ENCODE measurements around the gene SLC25A45.

The SLC25A45 gene

DNA sequence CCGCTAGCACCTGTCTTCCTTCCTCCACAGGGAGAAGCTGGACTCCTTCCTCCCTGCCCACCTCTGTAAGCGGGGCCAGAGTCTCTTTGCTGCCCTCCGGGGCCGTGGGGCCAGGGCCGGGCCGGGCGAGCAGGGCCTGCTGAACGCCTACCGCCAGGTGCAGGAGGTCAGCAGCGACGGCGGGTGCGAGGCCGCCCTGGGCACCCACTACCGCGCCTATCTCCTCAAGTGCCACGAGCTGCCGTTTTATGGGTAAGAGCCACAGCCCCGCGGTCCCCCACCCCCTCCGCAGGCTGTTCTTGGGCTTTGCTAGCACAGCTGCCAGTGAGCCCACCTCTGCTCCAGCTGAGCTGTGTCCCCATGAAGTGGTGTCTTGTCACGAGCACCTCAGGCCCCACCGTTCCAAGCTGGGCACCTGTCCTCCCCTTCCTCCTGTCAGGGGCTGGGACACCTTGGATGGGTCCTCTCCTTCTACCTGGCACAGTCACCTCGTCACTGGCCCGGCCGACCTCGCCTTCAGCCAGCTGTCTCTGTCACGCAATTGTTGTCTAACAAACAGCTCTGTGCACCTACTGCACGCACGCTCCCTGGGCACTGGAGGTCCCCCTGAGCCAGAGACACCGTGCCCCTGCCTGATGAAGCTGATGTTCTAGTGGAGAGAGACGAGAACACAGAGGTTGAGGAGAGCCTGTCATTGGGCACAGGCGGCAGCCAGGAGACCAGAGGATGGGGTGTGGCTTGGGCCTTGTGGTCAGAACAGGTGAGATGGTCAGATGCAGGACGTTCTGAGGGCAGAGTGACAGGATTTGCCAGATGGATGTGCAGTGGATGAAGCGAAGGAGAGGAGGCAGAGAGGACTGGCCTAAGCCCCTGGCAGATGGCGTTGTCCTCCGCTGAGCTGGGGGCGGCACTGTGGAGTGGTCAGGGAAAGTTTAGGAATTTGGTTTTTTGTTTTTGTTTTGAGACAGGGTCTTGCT lies 14.6 kb upstream of the SLC25A45 start:
- no peak for DNase-seq (ENCODE audit: low read depth)
- H3K4me3 ChIP-seq (ENCODE audit: low read depth, low read length): no peak overlapping the region
- TF ChIP-seq, protein P1, sequence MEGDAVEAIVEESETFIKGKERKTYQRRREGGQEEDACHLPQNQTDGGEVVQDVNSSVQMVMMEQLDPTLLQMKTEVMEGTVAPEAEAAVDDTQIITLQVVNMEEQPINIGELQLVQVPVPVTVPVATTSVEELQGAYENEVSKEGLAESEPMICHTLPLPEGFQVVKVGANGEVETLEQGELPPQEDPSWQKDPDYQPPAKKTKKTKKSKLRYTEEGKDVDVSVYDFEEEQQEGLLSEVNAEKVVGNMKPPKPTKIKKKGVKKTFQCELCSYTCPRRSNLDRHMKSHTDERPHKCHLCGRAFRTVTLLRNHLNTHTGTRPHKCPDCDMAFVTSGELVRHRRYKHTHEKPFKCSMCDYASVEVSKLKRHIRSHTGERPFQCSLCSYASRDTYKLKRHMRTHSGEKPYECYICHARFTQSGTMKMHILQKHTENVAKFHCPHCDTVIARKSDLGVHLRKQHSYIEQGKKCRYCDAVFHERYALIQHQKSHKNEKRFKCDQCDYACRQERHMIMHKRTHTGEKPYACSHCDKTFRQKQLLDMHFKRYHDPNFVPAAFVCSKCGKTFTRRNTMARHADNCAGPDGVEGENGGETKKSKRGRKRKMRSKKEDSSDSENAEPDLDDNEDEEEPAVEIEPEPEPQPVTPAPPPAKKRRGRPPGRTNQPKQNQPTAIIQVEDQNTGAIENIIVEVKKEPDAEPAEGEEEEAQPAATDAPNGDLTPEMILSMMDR (IDR thresholded peaks at IDR 0.05; ENCODE audit: control insufficient read depth, extremely low read depth, insufficient read depth): no peak

DNA sequence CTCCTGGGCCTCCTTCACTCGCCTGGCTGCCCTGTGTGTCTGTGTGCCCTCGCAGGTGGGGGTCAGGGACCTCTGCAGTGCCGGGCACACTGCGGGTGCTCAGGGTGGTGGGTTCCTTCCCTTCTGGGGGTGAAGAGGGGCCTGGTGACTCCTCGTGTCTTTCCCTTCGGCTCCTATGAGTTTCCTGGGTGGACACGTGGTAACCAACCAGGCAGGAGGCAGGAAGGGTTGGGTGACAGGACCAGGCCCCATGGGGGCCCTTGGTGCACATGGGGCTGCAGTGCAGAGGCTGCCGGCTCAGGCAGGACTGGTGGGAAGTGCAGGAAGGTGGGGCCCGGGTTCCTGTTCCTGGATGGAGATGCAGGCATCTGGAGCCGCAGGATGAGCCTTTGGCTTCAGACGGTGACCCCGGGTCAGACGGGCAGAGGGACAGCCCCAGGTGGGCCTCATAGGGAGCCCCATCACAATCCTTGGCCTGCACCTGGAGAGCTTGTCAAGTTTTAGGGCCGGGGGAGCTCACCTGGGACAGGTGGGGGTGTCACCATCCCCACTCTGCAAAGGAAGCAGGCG lies 13.6 kb upstream of the SLC25A45 start:
- TF ChIP-seq, protein P1 (IDR thresholded peaks at IDR 0.05; ENCODE audit: control insufficient read depth, extremely low read depth, insufficient read depth): no peak

DNA sequence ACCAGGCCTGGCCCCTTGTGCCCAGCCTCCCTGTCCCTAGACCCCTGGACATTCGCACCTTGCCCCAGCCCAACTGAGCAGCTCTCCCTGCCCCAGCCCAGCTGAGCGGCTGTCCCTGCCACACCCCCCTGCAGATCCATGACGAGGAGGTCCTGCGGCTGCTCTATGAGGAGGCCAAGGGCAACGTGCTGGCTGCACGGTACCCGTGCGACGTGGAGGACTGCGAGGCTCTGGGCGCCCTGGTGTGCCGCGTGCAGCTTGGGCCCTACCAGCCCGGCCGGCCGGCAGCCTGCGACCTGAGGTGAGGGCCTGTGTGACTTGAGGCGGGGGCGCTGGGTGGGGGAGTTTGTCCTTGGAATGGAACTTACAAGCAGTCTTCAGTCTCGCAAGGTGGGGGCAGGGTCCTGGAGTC lies 11.7 kb upstream of the SLC25A45 start:
- TF ChIP-seq, protein P1 (IDR thresholded peaks at IDR 0.05; ENCODE audit: control insufficient read depth, extremely low read depth, insufficient read depth): no peak
- DNase-seq (ENCODE audit: low read depth): no peak
- H3K4me3 ChIP-seq (ENCODE audit: low read depth, low read length): no peak overlapping the region

More for the DNA sequence above, 13.6 kb upstream of the SLC25A45 start:
- no peak for DNase-seq (ENCODE audit: low read depth)
- no peak overlapping the region for H3K4me3 ChIP-seq (ENCODE audit: low read depth, low read length)

DNA sequence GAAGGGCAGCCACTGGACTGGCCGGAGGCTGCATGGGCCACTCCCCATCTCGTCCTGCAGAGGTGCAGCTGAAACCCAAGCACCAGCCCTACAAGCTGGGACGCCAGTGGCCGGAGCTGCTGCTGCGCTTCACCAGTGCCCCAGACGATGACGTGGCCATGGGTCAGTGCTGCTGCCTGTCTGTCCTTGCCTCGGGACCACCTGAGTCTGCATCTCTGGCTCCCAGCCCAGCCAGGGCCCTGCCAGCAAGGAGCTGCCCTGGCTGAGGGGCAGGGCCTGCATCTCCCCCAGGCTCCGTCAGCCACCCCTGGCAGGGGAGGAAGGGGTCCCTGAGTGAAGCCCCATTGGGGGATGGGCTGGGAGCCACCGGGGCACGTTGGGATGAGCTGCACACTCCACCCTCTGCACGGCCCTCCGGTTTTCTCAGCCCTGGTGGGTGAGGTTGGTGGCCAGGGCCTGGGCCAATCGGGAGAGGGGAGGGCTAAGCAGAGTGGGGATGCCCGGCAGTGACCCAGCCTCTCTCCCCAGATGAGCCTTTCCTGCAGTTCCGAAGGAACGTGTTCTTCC lies 11.2 kb upstream of the SLC25A45 start:
- TF ChIP-seq, protein P1 (IDR thresholded peaks at IDR 0.05; ENCODE audit: control insufficient read depth, extremely low read depth, insufficient read depth): no peak

DNA sequence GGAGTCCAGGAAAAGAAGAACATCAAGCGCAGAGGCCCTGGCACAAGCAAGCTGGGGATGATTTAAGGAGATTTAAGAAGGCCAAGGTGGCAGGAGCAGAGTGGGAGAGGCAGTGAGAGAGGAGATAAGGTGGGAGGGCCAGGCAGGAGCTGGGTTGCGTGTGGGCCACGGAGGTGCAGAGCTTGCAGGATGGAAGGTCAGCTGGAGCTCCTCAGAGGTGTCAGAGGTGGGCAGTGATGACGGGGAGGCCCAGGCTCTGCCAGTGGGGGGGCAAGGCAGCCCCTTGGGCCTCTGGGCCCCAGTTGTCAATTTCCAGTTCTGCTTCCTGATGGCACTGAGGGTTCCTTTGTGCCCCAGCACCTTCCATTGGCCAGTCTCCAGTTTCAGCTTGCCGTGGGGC lies 10.5 kb upstream of the SLC25A45 start:
- no peak for DNase-seq (ENCODE audit: low read depth)
- TF ChIP-seq, protein P1 (IDR thresholded peaks at IDR 0.05; ENCODE audit: control insufficient read depth, extremely low read depth, insufficient read depth): no peak

More for the DNA sequence above, 11.2 kb upstream of the SLC25A45 start:
- no peak overlapping the region for H3K4me3 ChIP-seq (ENCODE audit: low read depth, low read length)
- DNase-seq (ENCODE audit: low read depth): no peak

DNA sequence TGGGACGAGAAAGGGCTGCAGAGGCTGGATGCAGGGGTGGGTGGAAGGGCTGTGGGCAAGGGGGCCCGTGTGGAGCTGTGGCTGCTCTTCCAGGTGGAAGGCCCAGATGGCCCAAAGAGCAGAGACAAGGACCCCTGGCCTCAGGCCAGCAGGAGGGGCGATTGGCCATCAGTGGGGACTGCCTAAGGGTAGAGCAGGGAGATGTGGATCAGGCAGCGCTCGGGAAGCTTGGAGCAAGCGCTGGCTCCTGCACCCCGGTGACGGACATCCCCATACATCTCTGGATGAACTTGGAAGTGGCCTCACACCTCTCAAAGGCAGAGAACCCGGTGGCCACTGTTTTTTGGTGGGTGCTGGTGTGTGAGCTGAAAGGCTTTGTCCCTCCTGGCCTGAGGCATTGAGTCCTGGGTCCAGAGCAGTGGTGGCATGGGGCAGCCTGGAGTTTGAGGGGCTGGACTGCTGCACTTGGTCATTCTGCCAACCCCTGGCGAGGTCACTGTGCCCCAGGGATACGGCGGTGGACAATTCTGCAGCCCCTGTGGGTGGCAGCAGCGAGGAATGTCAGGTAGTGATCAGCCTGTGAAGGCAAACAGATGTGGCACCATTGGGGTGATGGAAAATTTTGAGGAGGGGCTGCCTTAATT lies 9.9 kb upstream of the SLC25A45 start:
- no peak overlapping the region for H3K4me3 ChIP-seq (ENCODE audit: low read depth, low read length)
- TF ChIP-seq, protein P1 (IDR thresholded peaks at IDR 0.05; ENCODE audit: control insufficient read depth, extremely low read depth, insufficient read depth): no peak
- no peak for DNase-seq (ENCODE audit: low read depth)

More for the DNA sequence above, 10.5 kb upstream of the SLC25A45 start:
- H3K4me3 ChIP-seq (ENCODE audit: low read depth, low read length): no peak overlapping the region

Measured in LNCaP clone FGC (cell line).